H1 (cell line): Measurements from ENCODE around the gene RNU2-1. TPM values are rescaled to one million over a fixed set of nuclear protein-coding genes. Genes with fewer than 3 reads are reported as not detected.

Experiments used
- CTCF ChIA-PET: fragments of 300-600 bp; sonication (Branson Sonifier 250); formaldehyde crosslinking; loops from one replicate; lab custom pipeline; 2021; ENCODE audit not compliant: partially characterized antibody; lab: Charles Lee
- POLR2A ChIA-PET: fragments of 300-600 bp; sonication (Branson Sonifier 250); formaldehyde crosslinking; loops from one replicate; lab custom pipeline; 2021; ENCODE audit warnings: inconsistent platforms; ENCODE audit not compliant: partially characterized antibody; lab: Charles Lee
- DNase-seq, 2 experiments: peaks; one replicate each; pipeline versions ENCODE4 v3.0.0 to v3.0.0-alpha.2; 2010 to 2022; ENCODE audit warnings: low spot score in 2 of 2, low read depth in 1 of 2, mixed read lengths in 1 of 2
- FAIRE-seq: peaks from 2 replicates; lab custom pipeline; 2011; peaks lifted over from hg19 to GRCh38; lab: Jason Lieb, UNC
- H2AFZ ChIP-seq: 2 replicates; pipeline ENCODE4 v1.8.1; 2012; ENCODE audit warnings: low read length, inconsistent platforms
- H2AK5ac ChIP-seq: 2 replicates; pipeline ENCODE4 v1.6.1; 2013; ENCODE audit warnings: low read depth, low read length
- H2BK120ac ChIP-seq: replicated peaks from 2 replicates; pipeline ENCODE3; 2013; ENCODE audit warnings: low read depth, low read length, inconsistent platforms
- H2BK12ac ChIP-seq: 2 replicates; pipeline ENCODE4 v1.6.1; 2013; ENCODE audit warnings: low read depth, low read length
- H2BK15ac ChIP-seq: 2 replicates; pipeline ENCODE4 v1.6.1; 2013; ENCODE audit warnings: low read length
- H2BK20ac ChIP-seq: 2 replicates; pipeline ENCODE4 v1.6.1; 2013; ENCODE audit warnings: low read length
- H2BK5ac ChIP-seq: 2 replicates; pipeline ENCODE4 v1.6.1; 2013; ENCODE audit warnings: low read depth, low read length
- H3K14ac ChIP-seq: 2 replicates; pipeline ENCODE4 v1.6.1; 2013; ENCODE audit warnings: inconsistent platforms; ENCODE audit not compliant: insufficient read length
- H3K18ac ChIP-seq: 2 replicates; pipeline ENCODE4 v1.6.1; 2013; ENCODE audit warnings: low read length; ENCODE audit errors: extremely low read depth
- H3K23ac ChIP-seq: 2 replicates; pipeline ENCODE4 v1.6.1; 2013; ENCODE audit warnings: inconsistent platforms; ENCODE audit not compliant: insufficient read length
- H3K23me2 ChIP-seq: 2 replicates; pipeline ENCODE4 v1.6.1; 2013; ENCODE audit warnings: low read depth, low read length
- H3K27ac ChIP-seq: 2 replicates; pipeline ENCODE4 v1.6.1; 2011; ENCODE audit warnings: low read depth, low read length, inconsistent platforms
- H3K27me3 ChIP-seq, 4 experiments: replicated peaks in 1 of 4; 1 replicate in 1 of 4; 2 replicates in 3 of 4; pipeline versions ENCODE4 v1.6.1 to v1.8.1; 2011 to 2013; ENCODE audit warnings: low read length in 3 of 4, mild to moderate bottlenecking in 3 of 4, inconsistent platforms in 2 of 4, mixed read lengths in 2 of 4, moderate library complexity in 1 of 4; ENCODE audit not compliant: control insufficient read depth in 3 of 4, insufficient read depth in 3 of 4; ENCODE audit errors: extremely low read depth in 1 of 4
- H3K36me3 ChIP-seq, 4 experiments: 2 replicates each; pipeline versions ENCODE4 v1.6.1 to v1.8.1; 2011 to 2013; ENCODE audit warnings: mild to moderate bottlenecking in 4 of 4, low read length in 3 of 4, moderate library complexity in 2 of 4, control low read depth in 1 of 4, inconsistent platforms in 1 of 4; ENCODE audit not compliant: insufficient read depth in 4 of 4, control insufficient read depth in 2 of 4
- H3K4ac ChIP-seq: replicated peaks from 2 replicates; pipeline ENCODE3; 2013; ENCODE audit warnings: low read length, low read depth, mixed read lengths, inconsistent platforms; ENCODE audit not compliant: insufficient read length
- H3K4me1 ChIP-seq, 4 experiments: replicated peaks in 1 of 4; 1 replicate in 1 of 4; 2 replicates in 3 of 4; pipeline versions ENCODE4 v1.6.1 to v1.8.1; 2011 to 2013; ENCODE audit warnings: low read length in 3 of 4, inconsistent platforms in 2 of 4, mixed read lengths in 1 of 4; ENCODE audit not compliant: insufficient read depth in 4 of 4, control insufficient read depth in 3 of 4
- H3K4me2 ChIP-seq, 2 experiments: 2 replicates each; pipeline versions ENCODE4 v1.6.1 to v1.8.1; 2011 to 2013; ENCODE audit warnings: low read depth in 2 of 2, low read length in 2 of 2, control low read depth in 1 of 2, inconsistent platforms in 1 of 2, mild to moderate bottlenecking in 1 of 2; ENCODE audit not compliant: insufficient read depth in 1 of 2
- H3K4me3 ChIP-seq, 4 experiments: fragments of 200-600, 300-600 bp in 1 of 4; sonication (generic), shearing (Covaris generic), sonication (Bioruptor Twin) in 1 of 4; 2 replicates each; pipeline versions ENCODE4 v1.5.1 to v1.8.1; 2011 to 2016; ENCODE audit warnings: low read length in 4 of 4, low read depth in 3 of 4, control low read depth in 2 of 4, inconsistent platforms in 2 of 4, mild to moderate bottlenecking in 2 of 4, mixed read lengths in 1 of 4, moderate library complexity in 1 of 4; ENCODE audit not compliant: insufficient read depth in 2 of 4; ENCODE audit errors: extremely low read depth in 1 of 4
- H3K56ac ChIP-seq: replicated peaks from 2 replicates; pipeline ENCODE3; 2013; ENCODE audit warnings: low read depth, mild to moderate bottlenecking, mixed read lengths, low read length, inconsistent platforms; ENCODE audit not compliant: insufficient read length
- H3K79me1 ChIP-seq: 2 replicates; pipeline ENCODE4 v1.6.1; 2013; ENCODE audit warnings: low read depth, low read length, control low read depth
- H3K79me2 ChIP-seq, 2 experiments: 2 replicates each; pipeline versions ENCODE4 v1.6.1 to v1.8.1; 2012 to 2013; ENCODE audit warnings: low read length in 2 of 2, mild to moderate bottlenecking in 2 of 2, inconsistent platforms in 1 of 2; ENCODE audit not compliant: insufficient read depth in 2 of 2, control insufficient read depth in 1 of 2
- H3K9ac ChIP-seq, 4 experiments: replicated peaks in 1 of 4; 1 replicate in 1 of 4; 2 replicates in 3 of 4; pipeline versions ENCODE4 v1.6.1 to v1.8.1; 2011 to 2013; ENCODE audit warnings: low read depth in 3 of 4, low read length in 3 of 4, control low read depth in 2 of 4, mild to moderate bottlenecking in 2 of 4, moderate library complexity in 2 of 4, inconsistent platforms in 1 of 4; ENCODE audit errors: extremely low read depth in 1 of 4
- H3K9me3 ChIP-seq, 2 experiments: 2 replicates each; pipeline versions ENCODE4 v1.6.1 to v1.8.1; 2012 to 2013; ENCODE audit warnings: mild to moderate bottlenecking in 2 of 2, moderate library complexity in 2 of 2, control low read depth in 1 of 2, inconsistent platforms in 1 of 2, low read depth in 1 of 2, low read length in 1 of 2, mixed read lengths in 1 of 2; ENCODE audit not compliant: insufficient read depth in 2 of 2
- H4K20me1 ChIP-seq, 2 experiments: replicated peaks in 1 of 2; 2 replicates each; pipeline versions ENCODE3 to v1.8.1; 2011 to 2013; ENCODE audit warnings: inconsistent platforms in 2 of 2, low read length in 2 of 2, mild to moderate bottlenecking in 1 of 2; ENCODE audit not compliant: insufficient read depth in 2 of 2, control insufficient read depth in 1 of 2
- H4K5ac ChIP-seq: 2 replicates; pipeline ENCODE4 v1.6.1; 2013; ENCODE audit warnings: low read length, low read depth, mixed read lengths, inconsistent platforms; ENCODE audit not compliant: insufficient read length
- H4K8ac ChIP-seq: 2 replicates; pipeline ENCODE4 v1.8.0; 2013; ENCODE audit warnings: mild to moderate bottlenecking, moderate library complexity, low read length, inconsistent platforms; ENCODE audit not compliant: insufficient read depth; ENCODE audit errors: extremely low read depth
- H4K91ac ChIP-seq: replicated peaks from 2 replicates; pipeline ENCODE3; 2013; ENCODE audit warnings: low read length, mixed read lengths, inconsistent platforms; ENCODE audit not compliant: insufficient read length
- ASH2L ChIP-seq: fragments of 200-600, 300-600 bp; sonication (generic); IDR thresholded peaks from one replicate; pipeline ENCODE4 v1.7.1; 2017; ENCODE audit warnings: low read length
- CBX8 ChIP-seq: fragments of 300-800, 300-1000 bp; sonication (generic); IDR thresholded peaks from 2 replicates; pipeline ENCODE4 v1.7.1; 2016; ENCODE audit warnings: low read depth, low read length, borderline replicate concordance
- CEBPB ChIP-seq: IDR thresholded peaks from 2 replicates; pipeline ENCODE4 v1.6.1; 2012; ENCODE audit warnings: low read depth, low read length
- CTBP2 ChIP-seq: IDR thresholded peaks from 2 replicates; pipeline ENCODE4 v1.7.0; 2011; ENCODE audit warnings: borderline replicate concordance, mild to moderate bottlenecking, moderate library complexity, mixed read lengths, low read length; ENCODE audit not compliant: insufficient read depth, insufficient read length
- KDM5A ChIP-seq: fragments of 200-600 bp; IDR thresholded peaks from 2 replicates; pipeline ENCODE4 v1.7.1; 2012; ENCODE audit warnings: mild to moderate bottlenecking, low read length, inconsistent platforms, mixed read lengths
- PHF8 ChIP-seq: fragments of 200-600 bp; sonication (generic); conservative IDR thresholded peaks from 2 replicates; pipeline ENCODE4 v1.7.1; 2012; ENCODE audit warnings: low read depth, mild to moderate bottlenecking, inconsistent platforms, low read length, moderate library complexity
- RAD21 ChIP-seq, 2 experiments: IDR thresholded peaks in 1 of 2; conservative IDR thresholded peaks in 1 of 2; 2 replicates each; pipeline ENCODE4 v1.6.1; 2011; ENCODE audit warnings: low read depth in 2 of 2, low read length in 2 of 2, improper control_type of control experiment in 1 of 2, inconsistent platforms in 1 of 2, mild to moderate bottlenecking in 1 of 2, moderate library complexity in 1 of 2
- TAF1 ChIP-seq: IDR thresholded peaks from 2 replicates; pipeline ENCODE4 v1.6.1; 2011; ENCODE audit warnings: mild to moderate bottlenecking, low read depth, low read length
- TCF12 ChIP-seq: IDR thresholded peaks from 2 replicates; pipeline ENCODE4 v1.6.1; 2011; ENCODE audit warnings: low read depth, mild to moderate bottlenecking, low read length
- WGBS, 2 experiments: shearing (Covaris generic) in 1 of 2; methylation state at CpG; one replicate each; pipeline versions ENCODE4 v1.1.6 to v1.1.7; 2013 to 2015; ENCODE audit warnings: low lambda C conversion rate in 2 of 2, mixed read lengths in 2 of 2, inconsistent platforms in 1 of 2, low coverage in 1 of 2, missing lambda C conversion rate in 1 of 2; ENCODE audit not compliant: insufficient replicate concordance in 2 of 2, insufficient coverage in 1 of 2, insufficient read length in 1 of 2; ENCODE audit errors: extremely low coverage in 1 of 2, missing lambda C conversion rate in 1 of 2; 5-methylcytosine and 5-hydroxymethylcytosine counted together
- polyA plus RNA-seq, 7 experiments: library from polyadenylated mRNA; depleted of rRNA in 3 of 7; stranded (reverse) in 5 of 7; unstranded in 2 of 7; fragments of >200 nt in 5 of 7; fragments of 200-250 nt in 2 of 7; gene quantifications; 1 replicate in 5 of 7; 2 replicates in 1 of 7; 4 replicates in 1 of 7; pipeline versions ENCODE4 v1.2.1 to v1.2.3, GENCODE V29; 2011 to 2013; ENCODE audit warnings: missing spikeins in 2 of 7, mixed read lengths in 2 of 7
- total RNA-seq: library from RNA; stranded (reverse); fragmentation: NEBNext Ultra II Directional; extraction: Animal tissue kit (Norgen Biotek cat#: 25700); gene quantifications from 2 replicates; pipeline ENCODE4 v1.2.1, GENCODE V29; 2021

RNU2-1 gene
- total and polyA plus RNA-seq, 2 of the 8 experiments (the other 6 are each of a cell fraction or from before 2014, with no cell fraction given), result 2,508 TPM; not detected in 1

DNA sequence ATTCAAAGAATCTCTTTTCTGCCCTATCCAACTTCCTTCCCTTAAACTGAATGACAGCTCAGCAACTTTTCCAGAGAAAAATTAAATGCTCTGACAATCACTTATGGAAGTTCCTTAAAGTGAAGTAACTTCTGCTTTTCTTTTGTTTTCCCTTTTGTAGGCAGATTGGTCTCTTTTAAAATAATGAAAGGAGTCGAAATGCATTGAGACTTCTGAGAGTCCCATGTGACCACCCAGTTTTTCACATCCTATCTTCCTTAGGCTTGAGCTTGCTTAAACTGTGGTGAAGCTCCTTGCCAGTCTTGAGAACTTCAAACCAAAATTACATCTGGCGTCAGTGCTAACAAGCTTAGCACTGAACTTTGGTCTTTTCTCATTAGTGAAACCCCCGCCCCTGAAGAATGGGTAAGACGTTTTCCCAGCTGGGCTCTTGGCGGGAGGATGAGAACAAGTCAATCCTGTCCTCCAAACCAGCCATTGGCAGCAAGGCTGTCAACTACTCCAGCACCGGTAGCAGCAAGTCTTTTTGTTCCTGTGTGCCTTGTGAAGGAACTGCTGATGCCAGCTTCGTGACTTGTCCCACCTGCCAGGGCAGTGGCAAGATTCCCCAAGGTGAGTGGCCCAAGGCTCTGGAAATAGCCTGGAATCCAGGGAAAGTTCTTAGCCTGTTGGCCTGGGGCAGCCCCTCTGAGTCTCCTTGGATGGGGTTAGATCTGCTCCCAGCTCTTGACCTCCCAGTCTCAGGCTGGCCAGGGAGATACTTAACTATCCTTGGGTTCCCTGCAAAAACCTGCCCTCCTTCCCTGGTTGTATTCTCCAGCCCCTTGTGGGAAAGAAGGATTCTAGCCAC, 20.9 kb downstream of the RNU2-1 start:
- POLR2A ChIA-PET, result interaction anchor here (0.5 to 10.3 kb wide), 14 partner anchors 7 to 267 kb away, joined by 3 to 123 read pairs (median 4); partner anchors contain the start of gene RPL27
- Histone ChIP-seq H3K27ac (no peak overlapping the region), H4K20me1 (no peaks in the 10 kb centered on the region), H4K91ac (no peak overlapping the region), H3K4me1 (peaks cover 0 to 5% (median 3%) of the 10 kb centered on the region in 4 experiments; a peak in 4 of 7 replicates), H3K9me3 (no peaks in the 10 kb centered on the region; a peak in 1 of 4 replicates), H3K79me1 (no peaks in the 10 kb centered on the region), H3K79me2 (no peaks in the 10 kb centered on the region), H3K4ac (no peak overlapping the region), H3K23me2 (peaks cover 8% of the 10 kb centered on the region; the same call in 1 of the 2 replicates), H4K8ac (no peak overlapping the region), H2BK15ac (no peak overlapping the region), H3K36me3 (peaks cover 0 to 2% (median 0%) of the 10 kb centered on the region in 4 experiments; a peak in 2 of 8 replicates), H2BK120ac (no peak overlapping the region), H3K4me3 (peak overlapping the region in 3 of 4 experiments; percentile 59 to 82 (median 75); a peak in 5 of 8 replicates), H3K27me3 (peaks cover 0 to 2% (median 0%) of the 10 kb centered on the region in 4 experiments; a peak in 1 of 7 replicates), H2AK5ac (no peak overlapping the region), H2BK5ac (no peak overlapping the region), H4K5ac (no peak overlapping the region), H3K9ac (no peak overlapping the region; a peak in 1 of 7 replicates), H3K14ac (no peak overlapping the region), H2BK20ac (no peak overlapping the region), H3K18ac (no peak overlapping the region), H3K4me2 (peak overlapping the region; percentile 69 to 91), H2BK12ac (no peak overlapping the region), H3K56ac (no peak overlapping the region), H2AFZ (0 out of 2 replicates have a peak overlapping the region, but pooled peaks have one; percentile 63), H3K23ac (no peak overlapping the region)
- no peak for DNase-seq
- WGBS, 2 experiments, result 83% methylated on average over 7 of the region's 7 CpGs; no CpG with 5 or more reads in 1 of the 2 experiments
- CTCF ChIA-PET, result interaction anchor here (0.8 to 3.5 kb wide), 6 partner anchors 9 to 103 kb away, joined by 3 to 14 read pairs (median 4); no protein-coding TSS in a partner anchor
- no peak for FAIRE-seq
- TF ChIP-seq TAF1, result no peak
- no peak for TF ChIP-seq CBX8
- no peak for TF ChIP-seq CEBPB
- TF ChIP-seq ASH2L, result no peak
- no peak for TF ChIP-seq KDM5A
- no peak for TF ChIP-seq CTBP2
- TF ChIP-seq PHF8, result no peak
- TF ChIP-seq RAD21 (IDR thresholded peaks at IDR 0.05 in 1 of 2, conservative IDR thresholded peaks at IDR 0.05 in 1 of 2; ENCODE audit: low read depth in 2 of 2, low read length in 2 of 2), result no peak
- no peak for TF ChIP-seq TCF12
